Keratinocyte (primary cell): Measurements from ENCODE around the gene CELSR1.

Experiments used
- CTCF ChIP-seq, 3 experiments: IDR thresholded peaks in 1 of 3; conservative IDR thresholded peaks in 1 of 3; optimal IDR thresholded peaks in 1 of 3; 2 replicates in 2 of 3; 3 replicates in 1 of 3; pipeline versions ENCODE3 to v1.5.1; 2011; ENCODE audit warnings: low read length in 3 of 3, mild to moderate bottlenecking in 3 of 3, moderate library complexity in 2 of 3, control low read depth in 1 of 3, inconsistent platforms in 1 of 3; ENCODE audit not compliant: insufficient read depth in 2 of 3; ENCODE audit errors: extremely low read depth in 1 of 3
- EZH2 ChIP-seq: IDR thresholded peaks from one replicate; pipeline ENCODE4 v1.6.1; 2012; ENCODE audit warnings: inconsistent platforms, mild to moderate bottlenecking, low read length, moderate library complexity

- TF ChIP-seq CTCF (optimal IDR thresholded peaks at IDR 0.05 in 1 of 3, IDR thresholded peaks at IDR 0.05 in 1 of 3, conservative IDR thresholded peaks at IDR 0.05 in 1 of 3; ENCODE audit: extremely low read depth in 1 of 3, insufficient read depth in 2 of 3, low read length in 3 of 3) (no peak), EZH2 (no peak)
Observed at GRCh38 chr22:46460857-46461256, 76.6 kb downstream of the CELSR1 start.
